ENCODE measurements around the gene SLC51B. TPM values are rescaled to one million over a fixed set of nuclear protein-coding genes. Genes with fewer than 3 reads are reported as not detected.

The SLC51B gene
- total RNA-seq, 2 donors from 2014 or later: not detected

- H3K9me3 Mint-ChIP-seq: no peaks in the 10 kb centered on the region
- peaks cover 84% of the 10 kb centered on the region for H3K36me3 ChIP-seq (ENCODE audit: control insufficient read depth, insufficient read depth, low read length)
- no peaks in the 10 kb centered on the region for H3K27me3 ChIP-seq (ENCODE audit: control insufficient read depth, insufficient read depth, low read length, poor library complexity, severe bottlenecking)
- no peaks in the 10 kb centered on the region for H3K4me1 ChIP-seq (ENCODE audit: control insufficient read depth, insufficient read depth, low read length)
- no peak overlapping the region for H3K4me3 Mint-ChIP-seq
- WGBS, 2 experiments (ENCODE audit: insufficient coverage in 1 of 2, insufficient read length in 1 of 2): 93 to 96% methylated on average over 10 to 14 of the region's 16 CpGs
- DNase-seq: no peak
- no peaks in the 10 kb centered on the region for H3K27me3 Mint-ChIP-seq (ENCODE audit: insufficient read depth)
- H3K9ac ChIP-seq (ENCODE audit: extremely low read depth, low read length, poor library complexity, severe bottlenecking): no peak overlapping the region
- H3K27ac ChIP-seq (ENCODE audit: low read depth, low read length): no peak overlapping the region
- peaks cover 78% of the 10 kb centered on the region for H3K36me3 Mint-ChIP-seq (ENCODE audit: low read depth)
- H3K27ac Mint-ChIP-seq: no peak overlapping the region
- H3K4me3 ChIP-seq (ENCODE audit: low read length): no peak overlapping the region
- TF ChIP-seq CTCF (conservative IDR thresholded peaks at IDR 0.05): no peak
- H3K4me1 Mint-ChIP-seq: no peaks in the 10 kb centered on the region
- no peaks in the 10 kb centered on the region for H3K9me3 ChIP-seq (ENCODE audit: control insufficient read depth, low read length)
Measured at GRCh38 chr15:65058394-65059368, 13.5 kb downstream of the SLC51B start.

GRCh38 chr15:65059369-65059750 lies 14.2 kb downstream of the SLC51B start:
- H3K9me3 ChIP-seq (ENCODE audit: control insufficient read depth, low read length): no peaks in the 10 kb centered on the region
- H3K27me3 ChIP-seq (ENCODE audit: control insufficient read depth, insufficient read depth, low read length, poor library complexity, severe bottlenecking): no peaks in the 10 kb centered on the region
- 95% methylated on average over 3 of the region's 3 CpGs; no CpG with 5 or more reads in 1 of the 2 experiments for WGBS, 2 experiments (ENCODE audit: insufficient coverage in 1 of 2, insufficient read length in 1 of 2)
- H3K27ac Mint-ChIP-seq: no peak overlapping the region
- no peak for TF ChIP-seq CTCF (conservative IDR thresholded peaks at IDR 0.05)
- H3K36me3 ChIP-seq (ENCODE audit: control insufficient read depth, insufficient read depth, low read length): peaks cover 85% of the 10 kb centered on the region
- no peak overlapping the region for H3K27ac ChIP-seq (ENCODE audit: low read depth, low read length)
- no peaks in the 10 kb centered on the region for H3K9me3 Mint-ChIP-seq
- no peak overlapping the region for H3K9ac ChIP-seq (ENCODE audit: extremely low read depth, low read length, poor library complexity, severe bottlenecking)
- H3K4me1 ChIP-seq (ENCODE audit: control insufficient read depth, insufficient read depth, low read length): no peaks in the 10 kb centered on the region
- H3K4me3 ChIP-seq (ENCODE audit: low read length): no peak overlapping the region
- no peaks in the 10 kb centered on the region for H3K27me3 Mint-ChIP-seq (ENCODE audit: insufficient read depth)
- H3K36me3 Mint-ChIP-seq (ENCODE audit: low read depth): peaks cover 75% of the 10 kb centered on the region
- no peaks in the 10 kb centered on the region for H3K4me1 Mint-ChIP-seq
- no peak for DNase-seq
- H3K4me3 Mint-ChIP-seq: no peak overlapping the region

GRCh38 chr15:65059931-65060596 lies 14.9 kb downstream of the SLC51B start:
- peaks cover 90% of the 10 kb centered on the region for H3K36me3 ChIP-seq (ENCODE audit: control insufficient read depth, insufficient read depth, low read length)
- H3K27me3 ChIP-seq (ENCODE audit: control insufficient read depth, insufficient read depth, low read length, poor library complexity, severe bottlenecking): no peaks in the 10 kb centered on the region
- H3K27ac ChIP-seq (ENCODE audit: low read depth, low read length): no peak overlapping the region
- H3K4me1 ChIP-seq (ENCODE audit: control insufficient read depth, insufficient read depth, low read length): peaks cover 2% of the 10 kb centered on the region
- H3K9ac ChIP-seq (ENCODE audit: extremely low read depth, low read length, poor library complexity, severe bottlenecking): no peak overlapping the region
- Mint-ChIP-seq H3K9me3 (no peaks in the 10 kb centered on the region), H3K27ac (no peak overlapping the region), H3K4me1 (peaks cover 2% of the 10 kb centered on the region), H3K4me3 (no peak overlapping the region), H3K36me3 (ENCODE audit: low read depth) (peaks cover 76% of the 10 kb centered on the region), H3K27me3 (ENCODE audit: insufficient read depth) (no peaks in the 10 kb centered on the region)
- TF ChIP-seq CTCF (conservative IDR thresholded peaks at IDR 0.05): no peak
- DNase-seq: no peak
- H3K4me3 ChIP-seq (ENCODE audit: low read length): no peak overlapping the region
- no peaks in the 10 kb centered on the region for H3K9me3 ChIP-seq (ENCODE audit: control insufficient read depth, low read length)
- WGBS, 2 experiments (ENCODE audit: insufficient coverage in 1 of 2, insufficient read length in 1 of 2): 90 to 98% methylated on average over 3 to 4 of the region's 4 CpGs
